Stimulated activated CD4-positive, alpha-beta T cell treated with anti-CD3 and anti-CD28 coated beads, Interleukin-2, amount 100 ng/mL, for 4 hours (primary cell): ENCODE results near the gene KCNK7.
"Not testable (repeated sequence)": the region's sequence is repeated elsewhere in the genome, so short reads cannot be mapped to it uniquely, and the experiment has no call there.

Experiments used
- DNase-seq: peaks from one replicate; pipeline ENCODE4 v3.0.0-alpha.2; 2020; ENCODE audit warnings: low read depth

Gene KCNK7

GRCh38 chr11:65595543-65596281 lies at the start of gene KCNK7:
KCNK7 (minus strand) TSS chr11:65595800; CDS start chr11:65595772, 28 bp downstream.
- DNase-seq: no peak

GRCh38 chr11:65644837-65645236 lies 49.2 kb upstream of the KCNK7 start:
- no peak for DNase-seq

- no peak for DNase-seq
Observed at GRCh38 chr11:65643971-65644370, 48.4 kb upstream of the KCNK7 start.

- no peak for DNase-seq
Observed at GRCh38 chr11:65642014-65642671, 46.5 kb upstream of the KCNK7 start.

GRCh38 chr11:65641297-65642013 lies 45.9 kb upstream of the KCNK7 start:
- DNase-seq: no peak

- DNase-seq: no peak
Observed at GRCh38 chr11:65640483-65641296, 45.1 kb upstream of the KCNK7 start.

GRCh38 chr11:65639623-65640482 lies 44.3 kb upstream of the KCNK7 start:
- DNase-seq: peak; percentile 30

GRCh38 chr11:65639228-65639597 lies 43.6 kb upstream of the KCNK7 start:
- not testable (repeated sequence) for DNase-seq

- DNase-seq: peak; percentile 60
Observed at GRCh38 chr11:65637794-65638419, 42.3 kb upstream of the KCNK7 start, which contains the start of gene SIPA1. SIPA1 (plus strand) TSS chr11:65638101; CDS start chr11:65640922, 2,821 bp downstream.

- no peak for DNase-seq
Observed at GRCh38 chr11:65637032-65637557, 41.5 kb upstream of the KCNK7 start.

- DNase-seq: no peak
Observed at GRCh38 chr11:65636108-65637031, 40.8 kb upstream of the KCNK7 start.

GRCh38 chr11:65634905-65635731 lies 39.5 kb upstream of the KCNK7 start:
- DNase-seq: no peak

GRCh38 chr11:65634440-65634839 lies 38.8 kb upstream of the KCNK7 start:
- no peak for DNase-seq

GRCh38 chr11:65634109-65634436 lies 38.5 kb upstream of the KCNK7 start:
- DNase-seq: no peak

GRCh38 chr11:65633390-65634108 lies 37.9 kb upstream of the KCNK7 start:
- no peak for DNase-seq

GRCh38 chr11:65630215-65630614 lies 34.6 kb upstream of the KCNK7 start:
- DNase-seq: no peak

- no peak for DNase-seq
Observed at GRCh38 chr11:65629579-65629978, 34.0 kb upstream of the KCNK7 start.

- no peak for DNase-seq
Observed at GRCh38 chr11:65627202-65627601, 31.6 kb upstream of the KCNK7 start.
